ENCODE data around the gene MT4.
"Not testable (repeated sequence)": the region's sequence is repeated elsewhere in the genome, so short reads cannot be mapped to it uniquely, and the experiment has no call there.

MT4 gene

DNA sequence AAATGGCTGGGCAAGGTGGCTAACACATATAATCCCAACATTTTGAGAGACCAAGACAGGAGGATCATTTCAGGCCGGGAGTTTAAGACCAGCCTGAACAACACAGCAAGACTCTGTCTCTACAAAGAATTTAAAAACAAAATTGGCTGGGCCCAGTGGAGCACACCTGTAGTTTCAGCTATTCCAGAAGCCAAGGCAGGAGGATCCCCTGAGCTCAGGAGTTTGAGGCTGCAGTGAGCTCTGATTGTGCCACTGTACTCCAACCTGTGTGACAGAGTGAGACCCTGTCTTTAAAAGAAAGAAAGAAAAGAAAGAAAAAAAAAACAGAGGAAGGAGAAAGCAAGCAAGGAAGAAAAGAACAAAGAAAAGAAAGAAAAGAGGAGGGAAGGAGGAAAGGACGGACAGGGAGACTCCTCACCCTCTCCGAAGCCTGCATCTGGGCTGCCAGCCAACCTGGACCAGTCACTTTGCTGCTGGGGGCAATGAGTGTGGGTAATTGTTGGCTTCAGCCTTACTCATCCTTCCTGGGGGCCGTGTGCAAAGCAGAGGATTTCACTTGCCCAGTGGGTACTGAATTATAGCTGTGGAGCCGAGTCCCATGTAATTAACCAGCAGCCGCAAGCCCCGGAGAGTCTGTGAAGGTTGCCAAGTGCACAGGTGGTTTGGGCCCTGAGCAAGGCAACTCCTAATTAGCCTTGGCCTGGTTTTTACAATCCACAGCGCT, 6.7 kb upstream of the MT4 start:
- no peak for DNase-seq (ENCODE audit: extremely low read depth in 1 of 2, low read depth in 1 of 2)

DNA sequence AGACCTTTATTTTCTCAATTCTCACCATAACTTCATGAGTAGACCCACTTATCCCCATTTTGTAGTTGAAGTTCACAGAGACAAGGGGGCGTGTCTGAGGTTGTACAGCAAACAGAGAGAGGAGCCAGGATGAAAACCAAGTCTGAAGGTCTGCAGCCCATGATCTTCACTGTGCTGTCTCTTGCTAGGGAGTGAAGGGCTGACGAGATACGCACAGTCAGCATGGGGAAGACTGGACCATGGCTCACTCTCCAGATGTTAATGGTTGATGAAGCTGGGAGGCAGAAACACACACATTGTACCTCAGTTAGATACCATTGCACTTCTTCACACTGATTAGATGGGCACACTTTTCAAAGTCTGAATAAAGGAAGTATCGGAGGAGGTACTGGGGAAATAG, 5.8 kb upstream of the MT4 start:
- no peak for DNase-seq (ENCODE audit: extremely low read depth in 1 of 2, low read depth in 1 of 2)

DNA sequence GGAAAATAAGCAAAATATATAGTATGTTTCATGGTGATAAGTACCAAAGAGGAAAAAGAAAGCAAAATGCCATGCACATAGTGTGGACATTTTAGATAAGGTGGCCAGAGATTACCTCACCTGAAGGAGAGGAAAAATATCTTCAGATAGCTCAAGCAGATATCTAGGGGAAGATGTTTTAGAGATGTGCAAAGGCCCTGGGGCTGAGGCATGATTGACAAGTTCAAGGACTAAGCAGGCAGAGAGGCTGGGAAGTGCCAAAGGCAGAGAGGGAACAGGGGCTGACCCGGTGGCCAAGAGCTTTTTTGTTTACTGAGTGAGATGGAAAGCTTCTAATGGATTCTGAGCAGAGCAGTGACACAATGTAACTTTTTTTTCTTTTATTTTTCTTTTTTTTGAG, 4.4 kb upstream of the MT4 start:
- no peak for DNase-seq (ENCODE audit: extremely low read depth in 1 of 2, low read depth in 1 of 2)

DNA sequence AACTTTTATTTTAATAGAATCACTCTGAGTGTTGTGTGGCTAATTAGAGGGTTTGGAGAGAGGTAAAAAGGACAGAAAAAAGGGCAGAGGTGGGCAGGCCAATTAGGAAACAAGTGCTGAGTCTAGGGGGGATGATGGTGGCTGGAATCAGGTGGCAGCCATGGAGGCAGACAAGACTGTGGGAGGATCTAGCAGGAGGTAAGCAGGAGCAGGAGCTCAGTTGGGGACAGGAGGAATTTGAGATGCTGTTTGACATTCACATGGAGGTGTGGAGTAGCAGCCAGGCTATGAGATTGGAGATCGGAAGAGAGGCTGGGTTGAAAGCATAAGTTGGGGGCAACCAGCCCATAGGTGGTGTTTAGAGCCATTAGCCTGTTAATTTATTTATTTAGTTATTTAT, 3.7 kb upstream of the MT4 start:
- DNase-seq (ENCODE audit: extremely low read depth in 1 of 2, low read depth in 1 of 2) = no peak

DNA sequence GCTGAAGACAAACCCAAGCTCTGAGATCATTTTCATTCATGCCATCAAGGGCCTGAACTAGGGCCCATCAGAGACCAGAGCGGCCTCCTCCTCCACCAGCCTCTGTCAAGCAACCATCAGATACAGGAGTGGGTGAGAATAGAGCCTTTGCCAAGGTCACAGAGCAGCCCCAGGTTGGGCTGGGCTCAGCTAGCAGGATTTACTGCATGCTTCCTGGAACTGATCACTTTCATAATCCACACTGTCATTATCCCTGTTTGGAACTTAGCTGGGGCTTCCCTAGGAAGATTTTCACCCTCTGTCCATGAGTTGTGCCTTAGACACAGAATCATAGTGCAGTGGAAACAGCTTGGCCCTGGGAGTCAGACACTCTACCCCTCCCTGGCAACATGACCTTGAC, 5.1 kb downstream of the MT4 start:
- no peak for DNase-seq (ENCODE audit: extremely low read depth in 1 of 2, low read depth in 1 of 2)

DNA sequence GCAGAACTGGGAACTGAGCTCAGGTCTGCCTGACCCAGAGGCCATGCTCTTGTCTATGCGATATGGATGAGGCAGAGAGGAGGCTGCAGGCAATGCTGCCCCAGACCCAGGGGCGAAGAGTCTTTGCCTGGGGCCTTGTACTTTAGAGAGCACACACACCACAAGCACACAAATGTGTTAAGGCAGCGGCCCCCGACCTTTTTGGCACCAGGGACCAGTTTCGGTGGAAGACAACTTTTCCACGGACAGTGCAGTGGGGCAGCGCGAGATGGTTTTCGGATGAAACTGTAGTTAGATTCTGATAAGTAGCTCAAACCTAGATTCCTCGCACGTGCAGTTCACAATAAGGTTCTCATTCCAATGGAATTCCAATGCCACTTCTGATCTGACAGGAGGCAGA, 6.7 kb downstream of the MT4 start:
- no peak for DNase-seq (ENCODE audit: extremely low read depth in 1 of 2, low read depth in 1 of 2)

DNA sequence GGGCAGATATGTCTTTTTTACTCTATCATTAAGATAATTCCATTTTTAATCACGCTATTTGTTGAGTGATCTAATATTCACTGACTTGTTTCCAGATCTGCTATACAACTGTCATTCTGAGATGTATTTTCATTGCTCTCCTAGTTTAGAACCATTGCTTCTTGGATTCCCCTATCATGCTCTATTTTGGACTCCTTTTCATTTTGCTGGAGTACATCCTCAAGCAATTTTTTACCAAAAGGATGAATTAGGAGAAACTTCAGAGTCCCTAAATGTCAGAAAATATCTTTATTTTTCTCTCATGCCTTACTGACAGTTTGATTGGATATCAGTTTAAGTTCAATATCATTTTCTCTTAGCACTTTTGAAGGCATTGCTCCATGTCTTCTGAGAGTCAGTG, 9.8 kb downstream of the MT4 start:
- DNase-seq (ENCODE audit: extremely low read depth in 1 of 2, low read depth in 1 of 2) = no peak

DNA sequence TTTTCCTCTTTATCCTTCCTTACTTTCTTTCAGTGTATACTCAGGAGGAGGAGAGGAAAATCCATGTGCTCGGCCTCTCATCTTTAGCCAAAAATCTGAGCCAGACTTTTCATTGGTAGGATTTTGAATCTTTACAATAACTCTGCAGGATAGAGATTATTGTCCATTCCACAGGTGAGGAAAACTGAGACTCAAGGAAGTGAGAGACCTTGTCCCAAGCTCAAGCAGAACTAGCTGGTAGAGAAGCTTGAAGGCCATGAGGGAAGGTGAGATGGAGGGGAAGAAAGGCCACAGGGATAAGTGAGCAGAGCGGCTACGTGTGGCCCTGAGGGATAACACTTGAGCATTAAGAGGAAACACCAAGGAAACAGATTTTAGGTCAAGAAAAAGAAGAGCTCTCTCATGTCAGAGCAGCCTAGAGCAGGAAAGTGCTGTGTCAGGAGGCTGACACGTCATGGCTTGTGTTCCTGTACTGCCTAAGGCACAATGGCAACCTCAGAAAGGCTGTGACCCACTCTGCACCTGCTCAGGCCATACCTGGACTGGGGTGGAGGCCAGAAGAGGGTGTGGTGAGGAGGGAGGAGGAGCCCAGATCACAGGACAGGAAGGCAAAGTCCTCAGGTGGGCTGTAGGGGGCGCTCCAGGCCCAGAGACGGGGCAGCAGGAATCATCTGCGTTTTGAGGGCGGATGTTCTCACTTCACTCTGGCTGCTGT, 11.9 kb downstream of the MT4 start:
- DNase-seq (ENCODE audit: extremely low read depth in 1 of 2, low read depth in 1 of 2) = peak; percentile 58 to 79

DNA sequence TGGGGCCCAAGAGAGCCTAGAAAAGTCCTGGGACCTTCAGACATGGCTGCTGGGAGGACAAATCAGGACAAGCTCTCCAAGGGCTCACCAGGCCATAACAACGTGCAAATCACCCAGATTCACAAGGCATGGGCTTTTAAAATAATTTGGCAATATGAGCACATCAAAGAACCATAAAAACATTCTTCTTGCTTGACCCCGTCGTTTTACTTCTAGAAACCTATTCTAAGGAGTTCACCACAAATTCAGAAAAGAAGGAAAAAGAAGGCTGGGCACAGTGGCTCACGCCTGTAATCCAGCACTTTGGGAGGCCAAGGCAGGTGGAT, 12.4 kb downstream of the MT4 start:
- no peak for DNase-seq (ENCODE audit: extremely low read depth in 1 of 2, low read depth in 1 of 2)

DNA sequence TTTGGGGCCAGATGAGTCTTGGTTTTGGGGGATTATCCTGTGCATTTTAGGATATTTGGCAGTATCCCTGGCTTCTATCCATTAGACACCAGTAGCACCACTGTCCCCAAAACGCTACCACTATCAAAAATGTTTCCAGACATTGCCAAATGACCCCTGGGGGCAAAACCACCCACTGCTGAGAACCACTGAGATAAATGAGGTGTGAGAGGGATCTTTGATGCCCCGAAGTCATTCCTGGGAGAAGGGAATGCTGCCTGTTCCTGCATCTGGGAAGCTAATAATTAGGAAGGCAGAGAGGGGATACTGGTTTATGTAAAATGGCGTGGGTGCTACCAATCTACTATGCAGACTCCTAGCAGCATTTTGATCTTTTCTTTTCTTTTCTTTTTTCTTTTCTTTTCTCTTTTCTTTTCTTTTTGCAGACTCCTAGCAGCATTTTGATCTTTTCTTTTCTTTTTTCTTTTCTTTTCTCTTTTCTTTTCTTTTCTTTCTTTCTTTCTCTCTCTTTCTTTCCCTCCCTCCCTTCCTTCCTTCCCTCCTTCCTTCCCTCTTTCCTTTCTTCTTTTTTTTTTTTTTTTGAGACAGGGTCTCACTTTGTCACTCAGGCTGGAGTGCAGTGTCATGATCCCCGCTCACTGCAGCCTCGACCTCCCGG, 15.6 kb downstream of the MT4 start:
- no peak for DNase-seq (ENCODE audit: extremely low read depth in 1 of 2, low read depth in 1 of 2)

DNA sequence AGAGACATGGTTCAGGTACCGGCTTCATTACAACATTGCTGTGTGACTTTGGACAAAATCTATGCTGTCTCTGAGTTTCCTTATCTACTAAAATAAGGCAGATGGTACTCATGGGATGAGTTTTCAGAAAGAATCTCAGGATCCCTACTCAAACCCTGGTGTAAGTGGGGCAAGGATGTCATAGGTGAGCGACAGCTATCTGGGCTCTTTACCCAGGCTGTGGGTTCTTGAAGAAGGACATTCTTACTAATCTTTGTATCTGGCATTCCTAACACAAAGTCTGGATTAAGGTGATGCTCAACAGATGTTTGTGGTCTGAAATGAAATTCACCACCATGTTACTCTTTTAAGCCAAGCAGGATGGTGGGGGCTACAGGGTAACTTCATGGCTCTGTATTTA, 18.0 kb downstream of the MT4 start:
- DNase-seq (ENCODE audit: extremely low read depth in 1 of 2, low read depth in 1 of 2) = not testable (repeated sequence)

DNA sequence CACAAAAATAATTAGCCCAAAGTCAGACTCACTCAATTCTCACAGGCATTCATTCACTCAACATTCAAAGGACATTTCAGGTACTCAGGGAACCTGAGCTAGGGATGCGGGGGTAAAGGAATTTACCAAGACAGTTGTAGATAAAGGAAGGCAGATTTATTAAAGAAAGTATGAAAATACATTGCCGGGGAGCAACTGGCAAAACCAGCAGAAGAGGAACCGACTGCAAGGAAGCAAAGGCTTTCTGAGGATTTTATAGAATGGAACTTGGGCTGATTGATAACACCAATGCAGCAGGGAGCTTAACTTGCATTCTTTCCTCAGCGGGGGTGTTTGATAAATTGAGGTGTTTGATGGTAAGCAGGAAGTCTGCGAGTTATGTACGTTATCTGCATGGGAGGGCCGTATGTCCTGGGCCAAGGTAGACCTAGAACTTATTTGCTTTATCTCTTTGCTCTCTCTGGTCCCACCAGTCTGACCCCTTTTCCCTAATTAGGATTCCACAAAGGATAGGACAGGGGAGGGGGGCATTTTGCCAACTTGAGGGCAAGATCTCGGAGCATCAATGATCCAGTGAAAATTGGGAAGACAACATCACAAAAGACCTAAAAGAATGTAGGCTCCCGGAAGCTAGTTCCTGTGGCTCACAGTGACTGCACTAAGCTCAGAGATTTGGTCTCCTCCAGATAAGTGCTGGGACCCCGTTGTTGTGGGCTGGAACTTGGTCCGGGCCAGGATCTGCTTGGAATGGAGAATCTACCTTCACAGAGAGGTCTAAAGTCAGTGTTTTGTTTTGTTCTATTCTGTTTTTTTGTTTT, 18.7 kb downstream of the MT4 start:
- no peak for DNase-seq (ENCODE audit: extremely low read depth in 1 of 2, low read depth in 1 of 2)

DNA sequence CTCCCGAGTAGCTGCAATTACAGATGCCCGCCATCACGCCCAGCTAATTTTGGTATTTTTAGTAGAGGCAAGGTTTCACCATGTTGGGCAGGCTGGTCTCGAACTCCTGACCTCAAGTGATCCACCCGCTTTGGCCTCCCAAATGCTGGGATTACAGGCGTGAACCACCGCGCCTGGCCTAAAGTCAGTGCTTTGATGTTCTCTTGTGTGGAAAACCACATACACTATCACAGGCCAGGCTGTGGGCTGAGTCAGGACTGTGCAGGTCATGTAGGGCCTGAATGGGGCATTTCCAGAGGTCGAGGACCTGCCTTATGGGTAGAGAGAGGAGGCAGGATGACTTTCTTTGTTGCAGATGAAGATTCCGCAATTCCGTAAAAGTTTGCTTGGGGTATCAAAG, 19.4 kb downstream of the MT4 start:
- DNase-seq (ENCODE audit: extremely low read depth in 1 of 2, low read depth in 1 of 2) = no peak

DNA sequence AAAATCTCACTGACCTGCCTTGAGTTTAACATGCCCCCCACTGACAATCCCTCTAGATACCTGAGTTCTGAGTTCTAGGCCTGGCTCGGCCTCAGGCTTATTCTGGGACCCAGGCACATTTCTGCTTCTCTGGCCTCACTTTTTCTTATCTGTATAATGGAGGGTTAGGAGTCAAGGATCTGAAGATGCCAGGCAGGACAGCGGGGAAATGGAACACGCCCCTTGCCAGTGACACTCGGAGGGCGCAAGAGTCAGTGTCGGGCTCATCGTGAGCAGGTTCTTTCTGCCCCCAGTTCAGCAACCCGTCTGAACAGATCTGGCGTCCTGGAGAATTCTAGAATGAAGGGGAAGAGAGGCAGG, 23.9 kb downstream of the MT4 start:
- no peak for DNase-seq (ENCODE audit: extremely low read depth in 1 of 2, low read depth in 1 of 2)

DNA sequence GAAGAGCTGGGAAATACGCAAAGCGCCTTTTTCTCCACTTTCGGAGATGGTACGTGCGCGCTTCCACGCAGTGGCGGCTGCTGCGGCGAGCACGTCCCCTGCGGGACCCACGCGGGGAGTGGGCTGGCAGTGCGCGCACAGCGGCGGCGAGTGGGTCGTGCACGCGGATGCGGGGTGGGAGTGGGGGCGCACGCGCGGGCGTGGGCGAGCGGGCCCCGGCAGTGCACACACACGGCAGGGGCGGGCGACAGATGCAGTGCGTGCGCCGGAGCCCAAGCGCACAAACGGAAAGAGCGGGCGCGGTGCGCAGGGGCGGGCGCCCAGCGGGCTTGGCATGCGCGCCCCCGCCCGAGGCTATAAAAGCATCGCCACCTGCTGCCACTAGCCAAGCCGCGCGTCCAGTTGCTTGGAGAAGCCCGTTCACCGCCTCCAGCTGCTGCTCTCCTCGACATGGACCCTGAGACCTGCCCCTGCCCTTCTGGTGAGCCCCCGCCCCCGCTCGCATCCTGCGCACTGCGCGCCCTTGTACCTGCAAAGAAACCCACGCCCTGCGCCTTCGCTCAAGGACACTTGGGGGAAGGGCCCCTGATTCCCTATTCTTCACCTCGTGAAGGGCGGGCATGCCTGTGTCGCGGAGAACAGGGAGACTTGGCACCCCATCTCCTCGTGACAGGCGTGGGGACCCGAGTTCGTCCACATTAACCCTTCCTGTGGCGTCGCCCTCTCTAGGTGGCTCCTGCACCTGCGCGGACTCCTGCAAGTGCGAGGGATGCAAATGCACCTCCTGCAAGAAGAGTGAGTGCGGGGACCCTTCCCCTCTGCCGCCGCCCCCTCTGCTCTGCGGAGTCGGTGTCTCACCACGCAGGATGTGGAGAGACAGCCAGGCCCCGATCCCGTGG, 24.5 kb downstream of the MT4 start, which contains the start of gene MT3:
Gene MT3 (plus strand): TSS at position 388 of the 899 bp plus-strand sequence. CDS start 63 bp downstream, at position 451.
- DNase-seq (ENCODE audit: extremely low read depth in 1 of 2, low read depth in 1 of 2) = no peak

DNA sequence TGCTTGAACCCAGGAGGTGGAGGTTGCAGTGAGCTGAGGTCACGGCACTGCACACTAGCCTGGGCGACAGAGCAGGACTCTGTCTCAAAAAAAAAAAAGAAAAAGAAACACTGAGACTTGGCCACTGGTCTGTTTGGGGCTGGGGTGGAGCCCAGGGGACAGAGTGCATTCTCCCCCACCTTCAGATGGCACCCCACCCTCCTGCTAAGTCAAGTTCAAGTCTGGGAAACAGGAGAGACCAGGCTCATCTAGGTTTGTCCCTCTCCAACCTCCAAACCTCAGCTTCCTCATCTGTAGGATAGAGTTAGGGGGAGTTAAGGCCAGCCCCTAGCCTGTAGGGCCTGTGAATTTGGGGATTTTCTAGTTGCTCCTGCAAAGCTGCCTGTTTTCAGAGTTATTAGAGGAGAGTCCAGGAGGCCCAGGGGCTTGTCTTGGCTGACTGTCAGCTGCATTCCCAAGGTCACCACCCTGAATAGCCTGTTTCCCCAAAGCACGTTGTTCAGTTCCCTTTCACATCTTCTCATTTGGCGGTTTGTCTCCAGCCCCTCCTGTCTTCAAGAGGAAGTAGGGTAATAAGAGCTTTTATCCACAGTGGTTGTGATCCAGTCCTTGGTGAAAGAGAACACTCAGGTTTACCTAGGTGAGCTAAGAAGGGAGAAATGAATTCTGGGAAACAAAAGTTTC, 26.6 kb downstream of the MT4 start:
- no peak for DNase-seq (ENCODE audit: extremely low read depth in 1 of 2, low read depth in 1 of 2)

DNA sequence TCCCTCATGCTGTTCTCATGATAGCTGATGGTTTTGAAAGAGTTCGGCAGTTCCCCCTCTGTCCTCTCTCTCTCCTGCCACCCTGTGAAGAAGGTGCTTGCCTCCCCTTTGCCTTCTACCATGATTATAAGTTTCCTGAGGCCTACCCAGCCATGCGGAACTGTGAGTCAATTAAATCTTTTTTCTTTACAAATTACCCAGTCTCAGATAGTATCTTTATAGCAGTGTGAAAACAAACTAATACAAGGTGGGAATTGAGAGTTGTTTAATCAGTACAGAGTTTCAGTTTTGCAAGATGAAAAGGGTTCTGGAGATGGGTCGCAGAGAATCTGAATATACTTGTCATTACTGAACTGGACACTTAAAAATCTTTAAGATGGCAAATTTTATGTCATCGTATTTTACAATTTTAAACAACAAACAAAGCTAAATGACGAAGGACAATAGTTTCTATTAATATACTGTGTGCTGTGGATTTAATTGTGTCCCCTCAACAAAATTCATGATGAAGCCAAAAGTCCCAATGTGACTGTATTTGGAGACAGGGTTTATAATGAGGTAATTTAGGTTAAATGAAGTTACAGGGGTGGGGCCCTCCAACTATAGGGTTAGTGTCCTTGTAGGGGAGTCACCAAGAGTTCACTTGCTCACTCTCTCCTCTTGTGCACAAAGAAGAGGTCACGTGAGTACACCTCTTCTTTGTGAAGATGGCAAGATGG, 28.9 kb downstream of the MT4 start:
- no peak for DNase-seq (ENCODE audit: extremely low read depth in 1 of 2, low read depth in 1 of 2)

DNA sequence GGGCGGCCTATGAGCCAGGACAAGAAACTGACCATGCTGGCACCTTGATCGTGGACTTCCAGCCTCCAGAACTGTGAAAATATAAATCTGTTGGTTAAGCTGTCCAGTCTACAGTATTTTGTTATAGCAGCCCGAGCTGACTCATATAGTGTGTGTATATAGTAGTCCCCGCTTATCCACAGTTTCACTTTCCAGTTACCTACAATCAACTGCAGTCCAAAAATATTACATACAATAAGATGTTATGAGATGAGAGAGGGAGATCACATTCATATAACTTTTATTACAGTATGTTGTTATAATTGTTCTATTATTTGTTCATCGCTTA, 29.4 kb downstream of the MT4 start:
- DNase-seq (ENCODE audit: extremely low read depth in 1 of 2, low read depth in 1 of 2) = no peak

DNA sequence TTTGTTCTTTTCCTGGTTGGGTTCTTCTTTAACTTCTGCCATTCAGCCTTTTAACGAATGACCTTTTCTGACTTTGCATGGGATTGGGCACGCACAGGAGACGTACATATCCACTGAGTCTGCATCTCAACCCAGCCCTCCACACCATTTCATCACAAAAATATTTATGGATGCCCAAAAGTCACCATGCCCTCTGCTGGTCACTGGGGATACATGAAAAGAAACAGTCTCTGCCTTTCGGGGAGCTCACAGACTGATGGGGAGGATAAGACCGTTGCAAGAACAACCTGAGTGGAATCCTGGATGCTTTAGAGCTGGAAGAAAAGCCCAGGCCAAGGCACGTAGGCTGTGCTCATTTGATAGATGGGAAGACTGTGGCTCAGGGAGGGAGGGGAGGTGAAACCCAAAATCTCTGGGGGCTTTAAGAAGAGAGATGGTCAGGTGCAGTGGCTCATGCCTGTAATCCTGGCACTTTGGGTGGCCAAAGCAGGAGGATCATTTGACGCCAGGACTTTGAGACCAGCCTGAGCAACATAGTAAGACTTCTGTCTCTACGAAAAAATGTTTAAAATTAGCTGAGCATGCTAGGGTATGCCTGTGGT, 35.6 kb downstream of the MT4 start:
- DNase-seq (ENCODE audit: extremely low read depth in 1 of 2, low read depth in 1 of 2) = no peak

Data from stimulated activated CD8-positive, alpha-beta memory T cell treated with anti-CD3 and anti-CD28 coated beads, Interleukin-7, amount 100 ng/mL, for 48 hours (primary cell).